K562 (cell line): ENCODE results near the gene HES5. TPM values are rescaled to one million over a fixed set of nuclear protein-coding genes. Genes with fewer than 3 reads are reported as not detected.

ENCODE experiments used
- CBX3 ChIP-seq, 2 experiments: IDR thresholded peaks; 1 replicate in 1 of 2; 2 replicates in 1 of 2; pipeline ENCODE4 v1.6.1; 2012; ENCODE audit warnings: inconsistent platforms in 2 of 2, low read length in 2 of 2, borderline replicate concordance in 1 of 2, control low read depth in 1 of 2
- CCAR2 ChIP-seq: fragments of 200-400 bp; formaldehyde crosslinking; IDR thresholded peaks from 2 replicates; pipeline ENCODE4 v1.6.1; 2017; ENCODE audit warnings: mild to moderate bottlenecking, low read depth, low read length
- DACH1 ChIP-seq: fragments of 450-650 bp; IDR thresholded peaks from 2 replicates; pipeline ENCODE4 v1.6.1; 2018; ENCODE audit not compliant: partially characterized antibody
- FIP1L1 ChIP-seq: fragments of 200-400 bp; formaldehyde crosslinking; IDR thresholded peaks from 2 replicates; pipeline ENCODE4 v1.6.1; 2018; ENCODE audit warnings: mild to moderate bottlenecking, low read depth, low read length; ENCODE audit not compliant: poor library complexity, severe bottlenecking
- HNRNPH1 ChIP-seq: fragments of 200-400 bp; formaldehyde crosslinking; optimal IDR thresholded peaks from 2 replicates; pipeline ENCODE3; 2017; ENCODE audit warnings: low read depth, mild to moderate bottlenecking, low read length, moderate library complexity
- IRF2 ChIP-seq: sonication (generic); formaldehyde crosslinking; IDR thresholded peaks from 2 replicates; pipeline ENCODE4 v1.8.1; 2022; ENCODE audit warnings: mild to moderate bottlenecking, missing genetic modification reagents
- MBD2 ChIP-seq: sonication (generic); IDR thresholded peaks from 2 replicates; pipeline ENCODE4 v1.6.1; 2016; ENCODE audit warnings: low read depth, borderline replicate concordance
- SIRT6 ChIP-seq: IDR thresholded peaks from one replicate; pipeline ENCODE4 v1.6.1; 2012; ENCODE audit warnings: low read depth, mild to moderate bottlenecking, control low read depth, inconsistent platforms, low read length, moderate library complexity
- SMC3 ChIP-seq: conservative IDR thresholded peaks from 2 replicates; pipeline ENCODE4 v1.6.1; 2011; ENCODE audit warnings: low read depth, low read length, improper control_type of control experiment; ENCODE audit not compliant: insufficient read depth
- TCF15 ChIP-seq: fragments of 250-450 bp; sonication (Bioruptor Pico); IDR thresholded peaks from 2 replicates; pipeline ENCODE4 v1.8.0; 2022; ENCODE audit warnings: moderate library complexity, mild to moderate bottlenecking, inconsistent platforms
- TOE1 ChIP-seq, 2 experiments: fragments of 450-650 bp in 1 of 2; sonication (generic) in 1 of 2; formaldehyde crosslinking in 1 of 2; IDR thresholded peaks; 2 replicates each; pipeline versions ENCODE4 v1.7.1 to v1.8.0; 2016 to 2022; ENCODE audit warnings: borderline replicate concordance in 2 of 2, mild to moderate bottlenecking in 2 of 2, antibody characterized with exemption in 1 of 2, inconsistent platforms in 1 of 2, low read depth in 1 of 2, missing genetic modification reagents in 1 of 2, moderate library complexity in 1 of 2
- U2AF1 ChIP-seq: fragments of 200-400 bp; formaldehyde crosslinking; optimal IDR thresholded peaks from 2 replicates; pipeline ENCODE3; 2017; ENCODE audit warnings: mild to moderate bottlenecking, low read depth, low read length, moderate library complexity
- ZC3H11A ChIP-seq: IDR thresholded peaks from 2 replicates; pipeline ENCODE4 v1.6.1; 2012; ENCODE audit warnings: low read depth, low read length, improper control_type of control experiment
- ZNF311 ChIP-seq: fragments of 250-450 bp; sonication (Bioruptor Pico); IDR thresholded peaks from 2 replicates; pipeline ENCODE4 v1.4.0; 2020; ENCODE audit warnings: mild to moderate bottlenecking, moderate library complexity
- ZNF589 ChIP-seq: fragments of 200-800 bp; sonication (Bioruptor generic); IDR thresholded peaks from 2 replicates; pipeline ENCODE4 v1.6.1; 2016; ENCODE audit warnings: low read depth, missing genetic modification characterization, missing compliant biosample characterization
- ZNF699 ChIP-seq: fragments of 250-450 bp; sonication (Bioruptor Pico); IDR thresholded peaks from 2 replicates; pipeline ENCODE4 v1.8.0; 2021; ENCODE audit warnings: mild to moderate bottlenecking, moderate library complexity; ENCODE audit not compliant: insufficient replicate concordance
- ZNF76 ChIP-seq: fragments of 250-450 bp; sonication (Bioruptor Pico); IDR thresholded peaks from 2 replicates; pipeline ENCODE4 v1.4.0; 2020; ENCODE audit warnings: mild to moderate bottlenecking, moderate library complexity, borderline replicate concordance
- polyA plus RNA-seq, 8 experiments: library from polyadenylated mRNA; depleted of rRNA in 4 of 8; stranded (reverse) in 5 of 8; unstranded in 3 of 8; fragments of >200 nt; fragmentation: Nextera tagmentation in 2 of 8; fragmentation: Illumina TruSeq in 1 of 8; extraction: Ambion mirVana in 2 of 8; extraction: Trizol in 1 of 8; gene quantifications; 2 replicates each; pipeline versions ENCODE4 v1.2.1 to v1.2.3, GENCODE V29; 2011 to 2014; ENCODE audit warnings: inconsistent platforms in 1 of 8, missing spikeins in 1 of 8
- total RNA-seq, 7 experiments: library from RNA; depleted of rRNA in 6 of 7; stranded (reverse); fragments of >200 nt in 6 of 7; fragmentation: Illumina TruSeq in 2 of 7; extraction: Trizol in 2 of 7; gene quantifications; 2 replicates each; pipeline versions ENCODE4 v1.2.1 to v1.2.3, GENCODE V29; 2011 to 2021; ENCODE audit warnings: low replicate concordance in 1 of 7
- TF ChIP-seq, protein P1 (sequence below), 2 experiments: fragments of 200-800 bp in 1 of 2; sonication (Bioruptor generic) in 1 of 2; sonication (generic) in 1 of 2; formaldehyde crosslinking in 1 of 2; IDR thresholded peaks in 1 of 2; conservative IDR thresholded peaks in 1 of 2; 2 replicates each; pipeline versions ENCODE4 v1.5.0 to v1.6.1; 2016 to 2020; ENCODE audit warnings: missing compliant biosample characterization in 1 of 2, missing genetic modification characterization in 1 of 2, missing genetic modification reagents in 1 of 2
- TF ChIP-seq, protein P2 (sequence below), 2 experiments: fragments of 450-650 bp in 1 of 2; IDR thresholded peaks; 2 replicates each; pipeline ENCODE4 v1.6.1; 2011 to 2017; ENCODE audit warnings: low read depth in 2 of 2, antibody characterized with exemption in 1 of 2, borderline replicate concordance in 1 of 2, low read length in 1 of 2, mild to moderate bottlenecking in 1 of 2, mixed read lengths in 1 of 2; ENCODE audit not compliant: control insufficient read depth in 1 of 2

HES5 gene
- total and polyA plus RNA-seq, 9 of the 15 experiments (the other 6 are each of a cell fraction or from before 2014, with no cell fraction given): not detected

- no peak for TF ChIP-seq DACH1
- TF ChIP-seq IRF2: 0 out of 2 replicates have a peak, but pooled peaks have one; percentile 44
- no peak for TF ChIP-seq CCAR2
- no peak for TF ChIP-seq TCF15 (CRISPR knock-in tag)
- TF ChIP-seq ZNF311: peak; percentile 90
- TF ChIP-seq, protein P1, sequence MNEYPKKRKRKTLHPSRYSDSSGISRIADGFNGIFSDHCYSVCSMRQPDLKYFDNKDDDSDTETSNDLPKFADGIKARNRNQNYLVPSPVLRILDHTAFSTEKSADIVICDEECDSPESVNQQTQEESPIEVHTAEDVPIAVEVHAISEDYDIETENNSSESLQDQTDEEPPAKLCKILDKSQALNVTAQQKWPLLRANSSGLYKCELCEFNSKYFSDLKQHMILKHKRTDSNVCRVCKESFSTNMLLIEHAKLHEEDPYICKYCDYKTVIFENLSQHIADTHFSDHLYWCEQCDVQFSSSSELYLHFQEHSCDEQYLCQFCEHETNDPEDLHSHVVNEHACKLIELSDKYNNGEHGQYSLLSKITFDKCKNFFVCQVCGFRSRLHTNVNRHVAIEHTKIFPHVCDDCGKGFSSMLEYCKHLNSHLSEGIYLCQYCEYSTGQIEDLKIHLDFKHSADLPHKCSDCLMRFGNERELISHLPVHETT (CRISPR knock-in tag; conservative IDR thresholded peaks at IDR 0.05 in 1 of 2, IDR thresholded peaks at IDR 0.05 in 1 of 2): peak in 1 of 2 experiments; percentile 93; a peak in 2 of 4 replicates
- no peak; the same call in 1 of the 2 replicates for TF ChIP-seq ZC3H11A
- TF ChIP-seq FIP1L1: peak; percentile 59
- TF ChIP-seq, protein P2, sequence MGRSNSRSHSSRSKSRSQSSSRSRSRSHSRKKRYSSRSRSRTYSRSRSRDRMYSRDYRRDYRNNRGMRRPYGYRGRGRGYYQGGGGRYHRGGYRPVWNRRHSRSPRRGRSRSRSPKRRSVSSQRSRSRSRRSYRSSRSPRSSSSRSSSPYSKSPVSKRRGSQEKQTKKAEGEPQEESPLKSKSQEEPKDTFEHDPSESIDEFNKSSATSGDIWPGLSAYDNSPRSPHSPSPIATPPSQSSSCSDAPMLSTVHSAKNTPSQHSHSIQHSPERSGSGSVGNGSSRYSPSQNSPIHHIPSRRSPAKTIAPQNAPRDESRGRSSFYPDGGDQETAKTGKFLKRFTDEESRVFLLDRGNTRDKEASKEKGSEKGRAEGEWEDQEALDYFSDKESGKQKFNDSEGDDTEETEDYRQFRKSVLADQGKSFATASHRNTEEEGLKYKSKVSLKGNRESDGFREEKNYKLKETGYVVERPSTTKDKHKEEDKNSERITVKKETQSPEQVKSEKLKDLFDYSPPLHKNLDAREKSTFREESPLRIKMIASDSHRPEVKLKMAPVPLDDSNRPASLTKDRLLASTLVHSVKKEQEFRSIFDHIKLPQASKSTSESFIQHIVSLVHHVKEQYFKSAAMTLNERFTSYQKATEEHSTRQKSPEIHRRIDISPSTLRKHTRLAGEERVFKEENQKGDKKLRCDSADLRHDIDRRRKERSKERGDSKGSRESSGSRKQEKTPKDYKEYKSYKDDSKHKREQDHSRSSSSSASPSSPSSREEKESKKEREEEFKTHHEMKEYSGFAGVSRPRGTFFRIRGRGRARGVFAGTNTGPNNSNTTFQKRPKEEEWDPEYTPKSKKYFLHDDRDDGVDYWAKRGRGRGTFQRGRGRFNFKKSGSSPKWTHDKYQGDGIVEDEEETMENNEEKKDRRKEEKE (IDR thresholded peaks at IDR 0.05; ENCODE audit: borderline replicate concordance in 1 of 2, control insufficient read depth in 1 of 2, low read depth in 2 of 2, low read length in 1 of 2): 0 out of 4 replicates have a peak, but pooled peaks of 1 of the 2 experiments have one; percentile 68
- no peak for TF ChIP-seq SIRT6
- TF ChIP-seq ZNF699: no peak
- no peak for TF ChIP-seq SMC3
- peak; percentile 93 for TF ChIP-seq MBD2
- TF ChIP-seq U2AF1: peak; percentile 74
- peak; percentile 96 for TF ChIP-seq ZNF76 (CRISPR knock-in tag)
- TF ChIP-seq ZNF589 (CRISPR knock-in tag): peak; percentile 96
- TF ChIP-seq TOE1 (IDR thresholded peaks at IDR 0.05; ENCODE audit: borderline replicate concordance): no peak
- TF ChIP-seq TOE1 (CRISPR knock-in tag; IDR thresholded peaks at IDR 0.05; ENCODE audit: borderline replicate concordance, low read depth): no peak
- no peak for TF ChIP-seq HNRNPH1
- TF ChIP-seq CBX3 (IDR thresholded peaks at IDR 0.05; ENCODE audit: borderline replicate concordance in 1 of 2, low read length in 2 of 2): no peak
Measured at GRCh38 chr1:2525920-2526823, 3.9 kb downstream of the HES5 start, which contains the start of gene PANK4 (continued).
